ENCODE measurements around the gene FKBP2. TPM values are rescaled to one million over a fixed set of nuclear protein-coding genes. Genes with fewer than 3 reads are reported as not detected.

Gene FKBP2
- total and polyA plus RNA-seq, 5 experiments from 2014 or later = 24.1 to 91.8 (median 84.9) TPM

DNA sequence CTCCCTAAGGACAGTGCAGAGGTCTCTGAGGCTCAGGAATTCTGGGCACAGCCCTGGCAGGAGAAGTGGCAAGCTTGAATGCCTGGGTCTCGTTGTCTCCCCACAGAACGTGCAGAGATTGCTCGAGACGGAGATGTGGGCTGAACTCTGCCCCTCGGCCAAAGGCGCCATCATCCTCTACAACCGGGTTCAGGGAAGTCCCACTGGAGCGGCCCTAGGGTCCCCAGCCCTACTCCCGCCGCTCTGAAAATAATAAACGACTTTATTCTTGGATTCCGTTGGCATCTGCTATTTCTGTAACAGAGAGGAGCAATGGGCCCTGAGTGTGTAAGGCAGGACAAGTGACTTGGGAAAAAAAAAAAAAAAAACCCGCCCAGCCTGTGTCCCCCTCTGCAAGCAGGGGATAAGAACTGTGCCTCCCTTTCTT, 11.1 kb upstream of the FKBP2 start:
- Mint-ChIP-seq H3K4me1 (peaks cover 22 to 66% (median 58%) of the 10 kb centered on the region in 4 donors), H3K36me3 (no peaks in the 10 kb centered on the region), H3K27me3 (no peaks in the 10 kb centered on the region), H3K9me3 (no peaks in the 10 kb centered on the region), H3K27ac (peak overlapping the region; percentile 83 to 97 (median 93)), H3K4me3 (peak overlapping the region; percentile 82 to 99 (median 90))
- no peak for ATAC-seq
- POLR2A ChIA-PET = interaction anchor here (0.6 to 16.0 kb wide), 12 partner anchors 13 to 1628 kb away, joined by 3 to 290 read pairs (median 4); partner anchors contain the start of genes BAD, CFL1, FERMT3 and FKBP2
- no peak for DNase-seq

DNA sequence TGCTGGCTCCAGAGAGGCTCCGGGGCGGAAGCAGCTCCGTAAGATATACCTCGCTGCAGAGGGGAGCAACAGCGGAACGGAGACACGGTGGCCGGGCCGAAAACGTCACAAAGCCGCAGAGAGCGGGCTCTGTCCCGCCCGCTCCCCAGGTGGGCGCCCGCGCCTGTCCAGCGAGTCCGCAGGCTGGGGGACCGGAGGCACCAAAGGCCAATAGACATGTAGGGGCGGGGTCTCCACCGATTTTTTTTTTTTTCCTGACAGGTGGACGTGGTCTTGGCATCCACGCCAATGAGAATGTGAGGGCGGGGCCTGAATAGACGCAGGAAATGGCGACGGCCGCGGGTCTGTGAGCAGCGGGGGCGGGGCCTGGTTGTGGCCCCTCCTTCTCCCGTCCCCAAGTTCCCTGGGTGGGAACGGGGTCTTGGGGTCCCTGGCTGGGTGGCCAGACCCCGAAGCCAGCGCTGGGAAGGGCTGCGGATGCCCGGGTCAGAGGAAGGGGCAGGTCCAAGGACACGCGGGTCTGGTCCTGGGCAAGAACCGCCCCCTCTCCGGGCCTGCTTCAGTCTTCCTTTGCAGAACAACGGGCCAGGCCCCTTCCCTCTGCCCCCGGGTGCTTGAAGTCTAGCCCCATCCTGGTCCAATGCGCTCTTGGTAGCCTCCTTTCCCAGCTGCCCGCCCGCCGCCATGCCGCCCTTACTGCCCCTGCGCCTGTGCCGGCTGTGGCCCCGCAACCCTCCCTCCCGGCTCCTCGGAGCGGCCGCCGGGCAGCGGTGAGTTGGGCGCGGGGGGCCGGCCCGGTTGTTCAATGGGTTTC, 10.5 kb upstream of the FKBP2 start, which contains the start of gene DNAJC4:
DNAJC4 (plus strand) TSS at position 378 of the 814 bp plus-strand sequence; CDS start at position 685, 307 bp downstream.
- Mint-ChIP-seq H3K9me3 (no peaks in the 10 kb centered on the region), H3K27me3 (no peaks in the 10 kb centered on the region), H3K27ac (peak within 1 kb of the TSS; percentile 83 to 97 (median 93)), H3K4me3 (peak within 1 kb of the TSS; percentile 82 to 99 (median 90)), H3K36me3 (no peaks in the 10 kb centered on the region), H3K4me1 (peaks cover 20 to 66% (median 60%) of the 10 kb centered on the region in 4 donors)
- peak; percentile 76 to 93 (median 84) for DNase-seq
- POLR2A ChIA-PET = interaction anchor here (0.6 to 16.0 kb wide), 13 partner anchors 14 to 1628 kb away, joined by 3 to 290 read pairs (median 4); partner anchors contain the start of genes BAD, CFL1, FERMT3 and FKBP2
- ATAC-seq = peak; percentile 52 to 63

DNA sequence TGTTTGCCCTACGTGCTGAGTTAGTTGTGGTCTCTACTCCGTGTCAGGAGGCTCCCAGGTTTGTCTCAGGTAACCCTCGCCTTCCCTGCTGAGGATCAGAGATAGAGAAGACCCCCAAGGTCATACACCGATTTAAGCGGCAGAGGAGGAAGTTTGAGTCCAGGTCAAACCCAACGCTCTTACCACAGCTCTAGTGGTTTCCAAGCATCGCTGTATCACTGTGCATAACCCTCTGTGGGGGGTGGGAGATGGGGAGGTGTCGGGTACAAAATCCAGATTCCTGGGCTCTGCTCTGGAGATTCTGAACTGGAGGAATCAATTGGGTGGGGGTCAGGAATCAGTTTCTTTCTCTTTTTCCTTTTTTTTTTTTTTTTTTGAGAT, 9.9 kb upstream of the FKBP2 start:
- Mint-ChIP-seq H3K9me3 (no peaks in the 10 kb centered on the region), H3K27me3 (no peaks in the 10 kb centered on the region), H3K36me3 (no peaks in the 10 kb centered on the region), H3K4me1 (peaks cover 18 to 68% (median 63%) of the 10 kb centered on the region in 4 donors), H3K4me3 (peak overlapping the region; percentile 82 to 99 (median 90)), H3K27ac (peak overlapping the region; percentile 48 to 97 (median 90))
- ATAC-seq (no peak), DNase-seq (no peak)
- POLR2A ChIA-PET = interaction anchor here (0.7 to 16.0 kb wide), 9 partner anchors 13 to 1504 kb away, joined by 3 to 290 read pairs (median 4); partner anchors contain the start of genes FERMT3, FKBP2, HNRNPUL2 and PLCB3

DNA sequence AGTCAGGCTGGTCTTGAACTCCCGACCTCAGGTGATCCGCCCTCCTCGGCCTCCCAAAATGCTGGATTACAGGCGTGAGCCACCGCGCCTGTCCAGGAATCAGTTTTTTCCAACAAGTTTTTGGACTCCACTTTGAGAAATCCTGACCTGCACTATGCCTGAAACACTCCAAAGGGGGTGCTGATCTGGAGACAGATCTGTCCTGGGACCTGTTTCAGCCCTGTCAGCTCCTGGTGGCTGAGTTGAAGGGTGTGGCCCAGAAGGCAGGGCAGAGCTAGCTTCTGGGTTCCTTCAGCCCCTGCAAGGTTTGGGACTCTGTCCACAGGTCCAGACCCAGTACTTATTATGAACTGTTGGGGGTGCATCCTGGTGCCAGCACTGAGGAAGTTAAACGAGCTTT, 9.3 kb upstream of the FKBP2 start:
- no peak for DNase-seq
- Mint-ChIP-seq H3K4me1 (peaks cover 18 to 69% (median 63%) of the 10 kb centered on the region in 4 donors), H3K4me3 (peak overlapping the region; percentile 36 to 99 (median 88)), H3K9me3 (no peaks in the 10 kb centered on the region), H3K36me3 (no peaks in the 10 kb centered on the region), H3K27ac (peak overlapping the region in 9 of 10 donors; percentile 48 to 86 (median 74)), H3K27me3 (no peaks in the 10 kb centered on the region)
- POLR2A ChIA-PET = interaction anchor here (0.7 to 16.0 kb wide), 7 partner anchors 9 to 234 kb away, joined by 4 to 290 read pairs (median 5); partner anchors contain the start of genes FERMT3, FKBP2, PPP1R14B and TRMT112
- ATAC-seq = no peak

DNA sequence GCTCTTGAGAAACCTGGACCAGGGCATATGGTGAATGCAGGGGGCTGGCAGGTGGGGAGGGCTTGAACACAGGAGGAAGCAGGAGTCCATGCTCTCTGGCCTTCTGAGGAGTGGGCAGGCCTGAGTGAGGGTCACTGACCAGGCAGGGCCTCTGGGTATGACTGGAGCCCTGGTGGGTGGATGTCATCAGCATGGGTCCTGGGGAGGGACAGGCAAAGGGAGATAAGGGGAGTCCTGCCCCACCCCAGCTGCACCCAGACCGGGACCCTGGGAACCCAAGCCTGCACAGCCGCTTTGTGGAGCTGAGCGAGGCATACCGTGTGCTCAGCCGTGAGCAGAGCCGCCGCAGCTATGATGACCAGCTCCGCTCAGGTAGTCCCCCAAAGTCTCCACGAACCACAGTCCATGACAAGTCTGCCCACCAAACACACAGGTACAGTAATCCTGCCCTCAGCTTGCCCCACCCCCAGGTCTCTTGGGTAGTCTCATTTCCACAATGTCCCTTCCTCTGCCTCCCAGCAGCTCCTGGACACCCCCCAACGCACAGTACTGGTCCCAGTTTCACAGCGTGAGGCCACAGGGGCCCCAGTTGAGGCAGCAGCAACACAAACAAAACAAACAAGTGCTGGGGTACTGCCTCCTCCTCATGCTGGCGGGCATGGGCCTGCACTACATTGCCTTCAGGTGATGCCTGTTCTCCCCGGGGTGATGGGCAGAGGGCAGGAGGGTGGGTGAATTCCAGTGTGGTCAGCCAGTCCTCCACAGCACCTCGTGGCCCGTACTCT, 8.5 kb upstream of the FKBP2 start:
- Mint-ChIP-seq H3K27ac (peak overlapping the region; percentile 53 to 86 (median 72)), H3K9me3 (no peaks in the 10 kb centered on the region), H3K4me1 (peaks cover 17 to 64% (median 56%) of the 10 kb centered on the region in 4 donors), H3K27me3 (no peaks in the 10 kb centered on the region), H3K36me3 (peaks cover 0 to 4% (median 0%) of the 10 kb centered on the region in 3 donors), H3K4me3 (peak overlapping the region; percentile 65 to 95 (median 86))
- DNase-seq (no peak), ATAC-seq (no peak)
- POLR2A ChIA-PET = interaction anchor here (0.5 to 16.0 kb wide), 10 partner anchors 9 to 1391 kb away, joined by 3 to 290 read pairs (median 4); partner anchors contain the start of genes FERMT3, FKBP2, PPP1R14B and STIP1

DNA sequence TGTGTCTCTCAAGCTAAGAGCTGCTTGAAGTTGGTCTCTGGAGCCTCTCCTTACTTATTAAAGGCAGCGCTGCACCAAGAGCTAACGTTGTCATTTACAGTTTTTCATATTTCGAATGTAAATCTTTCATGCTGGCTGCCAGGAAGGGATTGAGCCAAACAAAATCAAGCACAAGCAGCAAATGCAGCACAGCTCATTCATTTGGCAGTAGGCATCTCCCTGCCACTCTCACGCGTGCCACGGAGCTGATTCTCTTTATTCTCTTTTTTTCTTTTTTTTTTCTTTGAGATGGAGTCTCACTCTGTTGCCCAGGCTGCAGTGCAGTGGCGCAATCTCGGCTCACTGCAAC, 8.0 kb upstream of the FKBP2 start:
- Mint-ChIP-seq H3K4me1 (peaks cover 15 to 60% (median 50%) of the 10 kb centered on the region in 4 donors), H3K27ac (peak overlapping the region in 8 of 10 donors; percentile 66 to 86 (median 80))
- no peak for ATAC-seq

DNA sequence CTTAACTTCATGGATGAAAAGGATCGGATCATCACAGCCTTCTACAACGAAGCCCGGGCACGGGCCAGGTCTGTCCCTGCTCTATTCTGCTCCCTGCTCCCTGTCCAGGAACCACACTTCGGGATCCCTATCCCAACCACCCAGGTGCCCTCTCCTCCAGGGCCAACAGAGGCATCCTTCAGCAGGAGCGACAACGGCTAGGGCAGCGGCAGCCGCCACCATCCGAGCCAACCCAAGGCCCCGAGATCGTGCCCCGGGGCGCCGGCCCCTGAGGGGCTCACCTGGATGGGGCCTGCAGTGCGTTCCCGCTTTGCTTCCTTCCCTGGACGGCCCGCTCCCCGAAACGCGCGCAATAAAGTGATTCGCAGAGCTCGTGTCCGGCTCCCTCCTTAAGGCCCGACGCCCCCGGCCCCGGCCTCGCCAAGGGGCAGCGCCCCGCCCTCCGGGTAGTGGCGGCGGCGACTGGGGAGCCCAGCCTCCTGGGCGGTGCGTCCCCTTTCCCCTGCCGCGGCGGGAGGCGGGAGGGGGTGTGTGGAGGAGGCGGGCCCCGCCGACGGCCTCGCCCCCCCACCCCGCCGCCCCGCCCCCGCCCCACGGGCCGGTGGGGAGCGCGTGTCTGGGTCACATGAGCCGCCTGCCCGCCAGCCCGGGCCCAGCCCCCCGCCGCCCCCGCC, 6.8 kb upstream of the FKBP2 start, which contains the start of gene VEGFB:
VEGFB (plus strand) TSS at position 672 of the 674 bp plus-strand sequence. CDS start 250 bp downstream, outside the sequence.
- POLR2A ChIA-PET = interaction anchor here (0.5 to 16.0 kb wide), 5 partner anchors 10 to 70 kb away, joined by 3 to 290 read pairs (median 9); partner anchors contain the start of genes FERMT3, FKBP2 and PPP1R14B
- no peaks in the 10 kb centered on the region for H3K9me3 Mint-ChIP-seq
- peak within 1 kb of the TSS; percentile 45 to 92 (median 86) for H3K27ac Mint-ChIP-seq
- peaks cover 0 to 13% (median 0%) of the 10 kb centered on the region in 3 donors for H3K36me3 Mint-ChIP-seq
- ATAC-seq = peak; percentile 50 to 51
- H3K27me3 Mint-ChIP-seq = no peaks in the 10 kb centered on the region
- peak; percentile 42 to 84 (median 62) for DNase-seq
- peak within 1 kb of the TSS; percentile 79 to 95 (median 86) for H3K4me3 Mint-ChIP-seq
- peaks cover 15 to 54% (median 48%) of the 10 kb centered on the region in 4 donors for H3K4me1 Mint-ChIP-seq

More for the DNA sequence above, 8.0 kb upstream of the FKBP2 start:
- H3K27me3 Mint-ChIP-seq = no peaks in the 10 kb centered on the region
- peak overlapping the region; percentile 47 to 95 (median 78) for H3K4me3 Mint-ChIP-seq
- H3K36me3 Mint-ChIP-seq = peaks cover 0 to 8% (median 0%) of the 10 kb centered on the region in 3 donors
- H3K9me3 Mint-ChIP-seq = no peaks in the 10 kb centered on the region
- DNase-seq = no peak
- POLR2A ChIA-PET = interaction anchor here (0.5 to 16.0 kb wide), 8 partner anchors 11 to 1392 kb away, joined by 3 to 290 read pairs (median 4); partner anchors contain the start of genes FERMT3, FKBP2, PPP1R14B and STIP1

DNA sequence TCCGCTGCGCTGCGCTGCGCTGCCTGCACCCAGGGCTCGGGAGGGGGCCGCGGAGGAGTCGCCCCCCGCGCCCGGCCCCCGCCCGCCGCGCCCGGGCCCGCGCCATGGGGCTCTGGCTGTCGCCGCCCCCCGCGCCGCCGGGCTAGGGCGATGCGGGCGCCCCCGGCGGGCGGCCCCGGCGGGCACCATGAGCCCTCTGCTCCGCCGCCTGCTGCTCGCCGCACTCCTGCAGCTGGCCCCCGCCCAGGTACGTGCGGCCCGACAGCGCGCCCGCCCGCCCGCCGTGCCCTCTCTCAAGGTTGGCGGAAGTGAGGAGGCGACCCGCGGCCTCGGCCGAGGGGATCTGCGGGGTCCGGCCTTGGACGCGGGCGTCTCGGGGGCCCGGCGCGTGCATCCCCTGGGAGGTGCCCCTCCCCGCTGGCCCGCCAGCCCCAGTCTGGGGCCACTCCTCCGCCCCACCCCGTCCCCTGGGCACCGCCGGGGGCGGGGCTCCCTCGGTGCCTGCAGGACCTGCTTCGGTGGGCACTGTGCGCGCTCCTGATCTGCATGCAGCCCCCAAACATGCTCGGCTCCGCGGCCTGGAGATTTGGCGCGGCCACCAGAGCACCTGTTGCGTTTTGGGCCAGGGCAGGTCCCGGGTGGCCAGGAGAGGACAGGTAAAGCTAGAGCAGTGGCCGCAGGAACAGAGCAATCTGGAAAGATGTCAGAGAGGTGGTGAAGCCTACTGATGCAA, 6.1 kb upstream of the FKBP2 start:
- peak overlapping the region in 9 of 10 donors; percentile 45 to 92 (median 86) for H3K27ac Mint-ChIP-seq
- peaks cover 12 to 49% (median 42%) of the 10 kb centered on the region in 4 donors for H3K4me1 Mint-ChIP-seq
- H3K9me3 Mint-ChIP-seq = no peaks in the 10 kb centered on the region
- POLR2A ChIA-PET = interaction anchor here (1.0 to 16.0 kb wide), 5 partner anchors 8 to 70 kb away, joined by 3 to 290 read pairs (median 11); partner anchors contain the start of genes FERMT3, FKBP2, NUDT22 and PPP1R14B
- DNase-seq (peak in 9 of 10 donors; percentile 36 to 77 (median 63)), ATAC-seq (peak; percentile 64 to 72)
- H3K4me3 Mint-ChIP-seq = peak overlapping the region; percentile 78 to 89 (median 82)
- peaks cover 0 to 13% (median 0%) of the 10 kb centered on the region in 3 donors for H3K36me3 Mint-ChIP-seq
- no peaks in the 10 kb centered on the region for H3K27me3 Mint-ChIP-seq

DNA sequence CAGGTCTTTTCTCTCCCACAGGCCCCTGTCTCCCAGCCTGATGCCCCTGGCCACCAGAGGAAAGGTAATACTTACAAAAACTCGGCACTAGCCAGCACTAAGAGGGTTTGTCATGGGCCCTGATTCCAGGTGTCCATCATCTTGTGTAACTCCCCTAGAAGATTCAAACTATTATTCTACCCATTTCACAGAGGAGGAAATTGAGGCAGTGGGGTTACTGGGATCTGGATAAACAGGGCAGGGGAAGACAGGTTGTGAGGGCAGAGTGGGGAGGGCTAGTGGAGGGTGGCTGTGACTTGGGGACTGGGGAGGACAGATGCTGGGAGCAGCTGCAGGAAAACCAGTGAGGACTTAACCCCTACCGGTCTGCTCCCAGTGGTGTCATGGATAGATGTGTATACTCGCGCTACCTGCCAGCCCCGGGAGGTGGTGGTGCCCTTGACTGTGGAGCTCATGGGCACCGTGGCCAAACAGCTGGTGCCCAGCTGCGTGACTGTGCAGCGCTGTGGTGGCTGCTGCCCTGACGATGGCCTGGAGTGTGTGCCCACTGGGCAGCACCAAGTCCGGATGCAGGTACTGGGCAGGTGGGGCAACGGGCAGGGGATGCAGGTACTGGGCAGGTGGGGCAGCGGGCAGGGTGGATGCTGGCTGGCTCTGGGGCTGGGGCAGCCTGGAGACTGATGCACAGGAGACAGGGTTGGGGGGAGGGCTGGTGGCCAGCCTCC, 5.3 kb upstream of the FKBP2 start:
- no peaks in the 10 kb centered on the region for H3K9me3 Mint-ChIP-seq
- no peak for DNase-seq
- POLR2A ChIA-PET = interaction anchor here (0.7 to 16.0 kb wide), 6 partner anchors 9 to 1571 kb away, joined by 3 to 290 read pairs (median 8); partner anchors contain the start of genes C11orf98, CSKMT, FERMT3 and FKBP2

DNA sequence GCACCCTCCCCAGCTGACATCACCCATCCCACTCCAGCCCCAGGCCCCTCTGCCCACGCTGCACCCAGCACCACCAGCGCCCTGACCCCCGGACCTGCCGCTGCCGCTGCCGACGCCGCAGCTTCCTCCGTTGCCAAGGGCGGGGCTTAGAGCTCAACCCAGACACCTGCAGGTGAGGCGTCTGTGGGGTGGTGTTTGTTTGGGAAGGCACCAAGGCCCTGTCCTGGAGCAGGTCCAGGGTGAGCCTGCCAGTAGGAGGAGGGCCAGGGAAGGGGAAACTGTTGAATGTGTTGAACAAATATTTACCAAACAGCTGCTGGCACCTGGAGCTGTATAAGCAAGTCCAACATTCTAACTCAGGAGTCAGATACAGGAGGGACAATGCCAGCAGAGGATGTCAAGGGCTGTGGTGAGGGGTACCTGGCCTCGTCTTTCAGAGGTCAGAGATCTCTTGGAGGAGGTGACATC, 3.4 kb upstream of the FKBP2 start:
- Mint-ChIP-seq H3K4me1 (peaks cover 10 to 44% (median 43%) of the 10 kb centered on the region in 4 donors), H3K4me3 (peak overlapping the region in 2 of 10 donors; percentile 30 to 72)
- POLR2A ChIA-PET = interaction anchor here (0.6 to 16.0 kb wide), 5 partner anchors 11 to 80 kb away, joined by 3 to 290 read pairs (median 4); partner anchors contain the start of genes FERMT3, NUDT22, TRMT112 and TRPT1

More for the DNA sequence above, 5.3 kb upstream of the FKBP2 start:
- peak overlapping the region in 9 of 10 donors; percentile 45 to 92 (median 86) for H3K27ac Mint-ChIP-seq
- no peak for ATAC-seq
- H3K4me3 Mint-ChIP-seq = peak overlapping the region; percentile 78 to 89 (median 82)
- H3K4me1 Mint-ChIP-seq = peaks cover 13 to 51% (median 47%) of the 10 kb centered on the region in 4 donors
- H3K27me3 Mint-ChIP-seq = no peaks in the 10 kb centered on the region
- H3K36me3 Mint-ChIP-seq = peaks cover 0 to 13% (median 0%) of the 10 kb centered on the region in 3 donors

More for the DNA sequence above, 3.4 kb upstream of the FKBP2 start:
- Mint-ChIP-seq H3K27ac (peak overlapping the region in 6 of 10 donors; percentile 13 to 74 (median 61)), H3K9me3 (no peaks in the 10 kb centered on the region), H3K27me3 (no peaks in the 10 kb centered on the region), H3K36me3 (peaks cover 0 to 13% (median 0%) of the 10 kb centered on the region in 3 donors)
- no peak for ATAC-seq
- DNase-seq = no peak
